NCI-H1417 treated with DMSO at 0.1 percent for 48 hours (cell line): ENCODE results near the gene TUBGCP5.

Experiments
- DNase-seq: peaks from one replicate; lab custom pipeline; 2025; lab: John Stamatoyannopoulos, UW

The TUBGCP5 gene

DNA sequence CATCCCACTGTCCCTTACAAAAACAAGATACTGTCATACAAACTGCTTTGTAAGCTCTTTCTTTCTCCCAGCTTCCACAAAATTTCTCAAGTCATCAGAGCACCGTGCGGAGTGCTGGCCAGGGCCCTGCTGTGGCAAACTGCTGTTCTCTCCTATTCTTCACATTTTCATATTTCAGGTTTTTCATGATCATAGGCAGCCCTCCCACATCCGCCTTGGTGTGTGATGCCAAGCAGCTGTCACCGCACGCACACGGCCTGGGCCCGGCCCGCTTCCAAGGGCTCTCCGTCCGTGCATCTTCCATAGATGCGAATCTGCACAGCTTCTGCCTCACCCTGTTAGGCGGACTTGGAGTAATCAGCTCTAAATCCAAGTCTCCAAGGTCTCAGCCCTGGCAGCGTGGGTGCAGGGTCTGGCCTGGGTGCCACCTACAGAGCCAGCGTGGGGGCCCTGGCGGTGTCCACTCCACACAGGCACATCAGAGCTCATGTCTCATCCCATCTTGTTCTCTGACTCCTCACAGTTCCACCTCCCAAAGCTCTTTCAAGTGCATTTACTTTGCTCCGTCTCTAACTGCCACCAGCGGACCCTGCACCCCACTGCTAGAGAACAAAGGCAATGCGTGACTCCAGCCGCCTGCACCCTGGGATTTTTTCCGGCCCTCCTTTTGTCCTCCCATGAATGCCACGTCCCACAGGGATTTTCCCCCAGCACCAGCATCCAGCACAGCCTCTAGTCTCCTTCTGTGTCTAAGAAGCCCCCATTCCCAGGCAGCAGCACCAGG, 86.4 kb downstream of the TUBGCP5 start:
- DNase-seq: peak; percentile 9

- no peak for DNase-seq
Observed at GRCh38 chr15:22951381-22952280, 87.7 kb downstream of the TUBGCP5 start.

GRCh38 chr15:22951031-22951380, 88.4 kb downstream of the TUBGCP5 start:
- no peak for DNase-seq

DNA sequence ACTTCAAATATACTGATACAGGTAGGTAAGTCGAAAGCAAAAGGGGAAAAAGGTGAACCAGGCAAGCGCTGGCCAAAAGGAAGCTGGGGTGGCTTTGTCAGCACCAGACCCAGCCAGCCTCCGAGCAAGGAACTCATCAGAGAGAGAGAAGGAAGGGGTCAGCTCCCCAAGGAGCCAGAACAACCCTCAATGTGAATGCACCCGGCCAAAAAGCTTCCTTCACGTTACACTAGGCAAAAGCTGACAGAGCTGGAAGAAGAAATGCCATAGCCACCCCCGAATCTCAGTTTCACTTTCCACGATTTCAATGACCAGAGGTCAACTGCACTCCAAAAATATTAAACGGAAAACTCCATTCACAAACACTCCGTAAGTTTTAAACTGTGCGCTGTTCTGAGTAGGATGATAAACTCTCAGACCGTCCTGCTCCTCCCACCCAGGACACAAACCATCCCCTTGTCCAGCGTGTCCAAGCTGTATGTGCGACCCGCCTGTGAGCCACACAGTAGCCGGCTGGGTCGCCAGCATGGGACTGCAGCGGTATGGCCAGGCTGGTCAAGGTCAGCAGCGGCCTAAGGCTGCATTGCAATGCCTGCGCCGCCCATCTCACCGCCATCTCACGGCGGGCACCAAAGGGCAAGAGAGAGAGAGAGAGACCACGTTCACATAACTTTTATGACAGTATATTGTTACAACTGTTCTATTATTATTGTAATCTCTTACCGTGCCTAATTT, 88.9 kb downstream of the TUBGCP5 start:
- no peak for DNase-seq
